GM12874 (cell line): ENCODE data around the gene FHIP1A.

Experiments
- TF ChIP-seq, protein P1 (sequence below): IDR thresholded peaks from 2 replicates; pipeline ENCODE4 v1.5.1; 2011; ENCODE audit warnings: low read depth, mild to moderate bottlenecking, control low read depth, low read length, moderate library complexity; ENCODE audit not compliant: insufficient read depth

The FHIP1A gene

DNA sequence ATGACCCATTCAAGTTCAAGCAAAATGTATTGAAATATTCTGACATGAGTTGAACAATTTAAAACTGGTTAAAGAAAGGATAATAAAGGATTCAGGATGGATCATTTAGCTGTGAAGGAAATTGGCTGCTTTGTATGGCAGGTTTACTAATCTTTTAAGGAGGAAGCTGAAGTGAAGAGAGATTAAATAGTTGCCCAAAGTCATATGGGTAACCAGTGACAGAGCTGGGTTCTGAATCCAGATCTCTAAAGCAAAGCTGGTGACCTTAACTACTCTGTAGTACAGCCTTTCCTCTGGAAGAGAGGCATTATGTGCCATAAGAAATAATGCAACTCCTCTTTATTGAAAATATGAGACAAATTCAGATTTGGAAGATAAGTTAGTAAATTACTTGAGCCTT lies 22.8 kb downstream of the FHIP1A start:
- TF ChIP-seq, protein P1, sequence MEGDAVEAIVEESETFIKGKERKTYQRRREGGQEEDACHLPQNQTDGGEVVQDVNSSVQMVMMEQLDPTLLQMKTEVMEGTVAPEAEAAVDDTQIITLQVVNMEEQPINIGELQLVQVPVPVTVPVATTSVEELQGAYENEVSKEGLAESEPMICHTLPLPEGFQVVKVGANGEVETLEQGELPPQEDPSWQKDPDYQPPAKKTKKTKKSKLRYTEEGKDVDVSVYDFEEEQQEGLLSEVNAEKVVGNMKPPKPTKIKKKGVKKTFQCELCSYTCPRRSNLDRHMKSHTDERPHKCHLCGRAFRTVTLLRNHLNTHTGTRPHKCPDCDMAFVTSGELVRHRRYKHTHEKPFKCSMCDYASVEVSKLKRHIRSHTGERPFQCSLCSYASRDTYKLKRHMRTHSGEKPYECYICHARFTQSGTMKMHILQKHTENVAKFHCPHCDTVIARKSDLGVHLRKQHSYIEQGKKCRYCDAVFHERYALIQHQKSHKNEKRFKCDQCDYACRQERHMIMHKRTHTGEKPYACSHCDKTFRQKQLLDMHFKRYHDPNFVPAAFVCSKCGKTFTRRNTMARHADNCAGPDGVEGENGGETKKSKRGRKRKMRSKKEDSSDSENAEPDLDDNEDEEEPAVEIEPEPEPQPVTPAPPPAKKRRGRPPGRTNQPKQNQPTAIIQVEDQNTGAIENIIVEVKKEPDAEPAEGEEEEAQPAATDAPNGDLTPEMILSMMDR = no peak

DNA sequence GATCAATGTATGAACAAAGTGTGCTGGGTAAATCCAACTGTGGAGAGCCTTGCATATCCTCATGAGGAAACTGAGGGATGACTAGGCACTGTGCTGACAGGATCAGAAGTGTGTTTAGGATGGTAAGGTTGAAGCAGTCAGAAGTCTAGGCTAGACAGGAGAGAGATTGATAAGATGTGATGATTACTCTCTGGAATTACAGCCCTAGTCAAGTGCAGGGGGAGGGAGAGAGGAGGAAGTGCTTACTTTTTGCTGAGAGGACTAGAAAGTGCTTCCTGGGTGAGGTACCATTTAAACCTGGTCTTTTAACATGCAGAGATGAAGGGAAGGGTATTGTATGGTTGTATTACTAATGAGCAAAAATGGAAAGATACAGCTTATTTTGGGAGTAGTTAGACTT lies 23.7 kb downstream of the FHIP1A start:
- TF ChIP-seq, protein P1 = no peak

DNA sequence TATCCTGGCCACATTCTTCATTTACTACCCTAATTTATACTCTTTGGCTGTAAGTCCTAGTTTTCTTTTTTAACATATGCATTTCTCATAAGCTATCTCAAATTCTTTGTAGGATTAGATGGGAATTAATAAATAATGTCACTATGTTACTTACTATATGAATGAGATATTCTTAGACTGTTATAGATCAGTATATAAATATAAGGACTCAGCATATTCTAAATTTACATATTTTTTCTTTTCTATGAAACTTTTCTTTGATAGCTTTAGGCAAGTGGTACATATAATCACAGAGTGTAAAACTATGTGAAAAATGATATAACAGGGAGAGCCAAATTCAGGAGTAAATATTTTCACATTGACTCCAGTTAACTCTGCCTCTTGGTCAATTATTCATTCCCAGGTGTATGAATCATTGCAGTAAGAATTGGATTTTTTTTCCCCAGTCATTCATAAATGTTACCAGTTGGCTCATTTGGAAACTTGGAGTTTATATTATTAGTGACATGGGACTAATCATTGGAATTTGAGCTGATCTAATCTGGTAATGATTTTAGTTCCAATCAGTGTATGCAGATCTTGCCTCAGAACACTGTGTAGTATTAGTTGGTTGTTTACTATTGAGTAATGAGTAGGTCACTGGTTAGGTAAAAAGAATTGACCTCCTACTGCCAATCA lies 25.3 kb downstream of the FHIP1A start:
- TF ChIP-seq, protein P1 = no peak

DNA sequence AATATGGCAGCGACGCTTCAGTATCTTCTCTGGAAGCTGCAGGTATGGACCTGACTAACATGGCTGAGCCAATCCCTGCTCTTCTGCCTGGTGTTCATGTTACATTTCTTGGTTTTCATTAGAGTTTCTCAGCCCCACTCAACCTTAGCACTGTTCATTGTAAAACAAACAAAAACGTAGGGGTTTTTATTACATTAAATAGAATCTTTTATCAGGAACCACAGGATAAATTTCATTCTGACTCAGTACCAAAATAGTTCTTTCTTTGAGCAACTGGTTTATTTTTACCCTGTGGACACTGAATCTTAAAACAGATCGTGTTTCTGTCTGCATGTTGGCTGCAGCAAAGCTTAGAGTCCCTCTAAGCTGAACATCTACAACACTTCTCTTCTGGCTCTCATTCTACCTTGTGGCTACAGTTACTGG lies 27.1 kb downstream of the FHIP1A start:
- TF ChIP-seq, protein P1 = no peak

DNA sequence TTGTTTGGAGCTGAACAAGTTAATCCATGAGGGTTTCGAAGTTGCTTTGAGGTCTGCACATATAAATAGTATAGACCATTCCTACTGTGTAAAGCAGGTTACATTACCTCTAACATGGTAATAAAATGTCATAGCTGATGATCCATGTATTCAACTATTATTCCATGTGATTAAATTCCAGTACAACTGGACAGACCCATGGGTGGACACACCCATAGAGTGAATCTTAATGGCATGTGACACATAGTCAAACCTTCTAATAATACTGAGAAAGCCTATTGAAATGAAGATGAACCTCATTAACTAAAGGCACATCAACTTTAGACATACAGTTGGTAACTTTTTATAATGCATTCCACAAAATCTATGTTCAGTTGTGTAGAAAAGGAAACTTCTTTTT lies 28.5 kb downstream of the FHIP1A start:
- TF ChIP-seq, protein P1 = no peak

DNA sequence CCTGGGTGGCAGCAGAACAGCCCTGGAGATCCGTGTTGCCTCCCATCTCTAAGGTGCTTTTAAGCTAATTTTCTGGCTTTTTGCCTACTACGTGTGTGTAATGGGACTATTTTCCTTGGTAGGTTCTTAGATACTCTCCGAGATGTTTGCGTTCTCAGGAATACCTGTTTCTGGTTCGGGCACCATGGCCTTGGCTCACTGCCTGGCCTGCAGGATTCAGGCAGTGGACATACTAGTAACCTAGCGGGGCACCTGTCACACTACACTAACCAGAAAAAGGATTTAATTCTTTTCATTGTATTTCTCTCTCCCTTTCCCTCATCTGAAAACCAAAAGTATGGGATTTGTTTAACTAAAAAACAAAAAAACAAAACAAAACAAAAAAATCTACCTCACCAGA lies 29.2 kb downstream of the FHIP1A start:
- TF ChIP-seq, protein P1 = no peak

DNA sequence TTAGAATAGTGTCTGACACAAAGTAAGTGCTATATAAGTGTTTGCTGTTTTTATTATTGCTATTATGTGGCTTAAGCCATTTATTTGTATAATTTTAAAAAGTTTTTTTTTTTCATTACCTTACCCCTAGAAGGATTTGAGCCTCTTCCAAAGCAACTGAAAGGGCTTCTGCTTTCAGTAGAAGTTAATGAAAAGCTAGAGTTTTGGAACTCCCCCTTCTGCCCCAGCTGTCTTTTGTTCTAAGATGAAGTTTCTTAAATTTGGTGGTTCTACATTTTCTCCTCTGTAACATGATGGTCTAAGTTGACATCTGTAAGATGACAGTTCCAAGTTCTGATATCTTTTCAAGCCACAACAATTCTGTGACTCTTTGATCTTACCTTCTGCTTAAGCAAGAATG lies 30.3 kb downstream of the FHIP1A start:
- TF ChIP-seq, protein P1 = no peak
